Chondrocyte (in vitro differentiated cells): ENCODE results near the gene CYP4F3. TPM values are rescaled to one million over a fixed set of nuclear protein-coding genes. Genes with fewer than 3 reads are reported as not detected.
"Not testable (repeated sequence)": the region's sequence is repeated elsewhere in the genome, so short reads cannot be mapped to it uniquely, and the experiment has no call there.

Source experiments
- DNase-seq: peaks from one replicate; pipeline ENCODE4 v3.0.0; 2021; ENCODE audit warnings: mixed read lengths, low spot score
- H3K27ac Mint-ChIP-seq: one replicate; pipeline ENCODE4 v1.8.0; 2021; ENCODE audit warnings: mild to moderate bottlenecking, moderate library complexity, mixed read lengths; ENCODE audit not compliant: unreplicated experiment
- H3K27me3 Mint-ChIP-seq: 2 replicates; pipeline ENCODE4 v1.8.0; 2021; ENCODE audit warnings: low read depth, mixed read lengths
- H3K36me3 Mint-ChIP-seq: 2 replicates; pipeline ENCODE4 v1.8.0; 2021; ENCODE audit warnings: low read depth, mixed read lengths
- H3K4me1 Mint-ChIP-seq: 2 replicates; pipeline ENCODE4 v1.8.0; 2021; ENCODE audit warnings: low read depth, mild to moderate bottlenecking, mixed read lengths
- H3K4me3 Mint-ChIP-seq: one replicate; pipeline ENCODE4 v1.8.0; 2021; ENCODE audit warnings: mild to moderate bottlenecking, moderate library complexity, mixed read lengths; ENCODE audit not compliant: unreplicated experiment
- H3K9me3 Mint-ChIP-seq: 2 replicates; pipeline ENCODE4 v1.8.0; 2021; ENCODE audit warnings: low read depth, mixed read lengths
- CTCF ChIP-seq: fragments of 200-600 bp; sonication (generic); IDR thresholded peaks from 2 replicates; pipeline ENCODE4 v1.5.0; 2021; ENCODE audit warnings: antibody characterized with exemption, mild to moderate bottlenecking, moderate library complexity
- long read RNA-seq: library from polyadenylated mRNA; stranded (forward); transcript quantifications from one replicate; pipeline ENCODE4 v2.0.0, GENCODE V29; 2021
- total RNA-seq: library from RNA; stranded (reverse); gene quantifications from 3 replicates; pipeline ENCODE4 v1.2.1, GENCODE V29; 2021

The CYP4F3 gene
- not detected in 3 replicates for total RNA-seq
- long read RNA-seq = 0 reads

GRCh38 chr19:15640294-15640903 lies at the start of gene CYP4F3:
Gene CYP4F3, plus strand, starts transcription at chr19:15640897. Its CDS starts 519 bp downstream, at chr19:15641416.
- no peak within 1 kb of the TSS for H3K27ac Mint-ChIP-seq
- H3K9me3 Mint-ChIP-seq = peaks cover 6% of the 10 kb centered on the region
- H3K27me3 Mint-ChIP-seq = no peaks in the 10 kb centered on the region
- H3K4me3 Mint-ChIP-seq = no peak within 1 kb of the TSS
- no peaks in the 10 kb centered on the region for H3K36me3 Mint-ChIP-seq
- DNase-seq = no peak
- H3K4me1 Mint-ChIP-seq = no peaks in the 10 kb centered on the region
- TF ChIP-seq CTCF = no peak

GRCh38 chr19:15591796-15592195 lies 48.9 kb upstream of the CYP4F3 start:
- no peaks in the 10 kb centered on the region for H3K27me3 Mint-ChIP-seq
- no peaks in the 10 kb centered on the region for H3K36me3 Mint-ChIP-seq
- TF ChIP-seq CTCF = no peak
- no peak overlapping the region for H3K27ac Mint-ChIP-seq
- H3K4me1 Mint-ChIP-seq = no peaks in the 10 kb centered on the region
- H3K4me3 Mint-ChIP-seq = no peak overlapping the region
- no peak for DNase-seq
- H3K9me3 Mint-ChIP-seq = peaks cover 10% of the 10 kb centered on the region

GRCh38 chr19:15592506-15592905 lies 48.2 kb upstream of the CYP4F3 start:
- not testable (repeated sequence) for H3K36me3 Mint-ChIP-seq, H3K4me1 Mint-ChIP-seq, H3K4me3 Mint-ChIP-seq, DNase-seq, H3K27ac Mint-ChIP-seq, H3K27me3 Mint-ChIP-seq
- peaks cover 14% of the 10 kb centered on the region for H3K9me3 Mint-ChIP-seq

- peaks cover 14% of the 10 kb centered on the region for H3K9me3 Mint-ChIP-seq
- not testable (repeated sequence) for DNase-seq, H3K27me3 Mint-ChIP-seq, H3K36me3 Mint-ChIP-seq, H3K4me1 Mint-ChIP-seq, H3K4me3 Mint-ChIP-seq, H3K27ac Mint-ChIP-seq
These were observed 46.9 kb upstream of the CYP4F3 start for GRCh38 chr19:15593766-15594165.

GRCh38 chr19:15595069-15595468 lies 45.6 kb upstream of the CYP4F3 start:
- Mint-ChIP-seq H3K4me1 (no peaks in the 10 kb centered on the region), H3K27ac (no peak overlapping the region), H3K27me3 (no peaks in the 10 kb centered on the region), H3K4me3 (no peak overlapping the region), H3K36me3 (no peaks in the 10 kb centered on the region), H3K9me3 (peaks cover 14% of the 10 kb centered on the region)
- no peak for TF ChIP-seq CTCF
- no peak for DNase-seq

GRCh38 chr19:15607978-15608925 lies 32.4 kb upstream of the CYP4F3 start:
- H3K36me3 Mint-ChIP-seq, H3K9me3 Mint-ChIP-seq, DNase-seq, H3K4me3 Mint-ChIP-seq, H3K4me1 Mint-ChIP-seq, H3K27me3 Mint-ChIP-seq, H3K27ac Mint-ChIP-seq: not testable (repeated sequence)
